Peyer's patch (tissue), 4 donors: ENCODE measurements around the gene FGF4. TPM values are rescaled to one million over a fixed set of nuclear protein-coding genes. Genes with fewer than 3 reads are reported as not detected.

Experiments used
- DNase-seq, 3 donors: peaks; one replicate each; pipeline ENCODE4 v3.0.0-alpha.2; 2017 to 2019
- H3K27ac ChIP-seq, 4 donors: fragments of 200-600 bp; sonication (generic); one replicate each; pipeline ENCODE4 v1.5.1; 2016 to 2019
- H3K27me3 ChIP-seq, 2 donors: fragments of 200-600 bp; sonication (generic); one replicate each; pipeline ENCODE4 v1.5.1; 2019
- H3K36me3 ChIP-seq, 3 donors: fragments of 200-600 bp; sonication (generic); one replicate each; pipeline ENCODE4 v1.5.1; 2016 to 2019
- H3K4me1 ChIP-seq, 4 donors: fragments of 200-600 bp; sonication (generic); one replicate each; pipeline ENCODE4 v1.5.1; 2016 to 2019
- H3K4me3 ChIP-seq, 4 donors: fragments of 200-600 bp; sonication (generic); 1 replicate in 3 of 4; 2 replicates in 1 of 4; pipeline ENCODE4 v1.5.1; 2016 to 2019; ENCODE audit warnings: mild to moderate bottlenecking in 1 of 4
- H3K9me3 ChIP-seq, 4 donors: fragments of 200-600 bp; sonication (generic); one replicate each; pipeline ENCODE4 v1.5.1; 2016 to 2019; ENCODE audit warnings: mild to moderate bottlenecking in 1 of 4
- CTCF ChIP-seq, 6 experiments: fragments of 450-650 bp in 4 of 6; fragments of 200-600 bp in 2 of 6; sonication (generic) in 1 of 6; IDR thresholded peaks; one replicate each; pipeline ENCODE4 v1.5.1; 2017 to 2019; ENCODE audit warnings: antibody characterized with exemption in 6 of 6, mild to moderate bottlenecking in 3 of 6, moderate library complexity in 1 of 6
- POLR2A ChIP-seq, 2 donors: fragments of 450-650 bp; IDR thresholded peaks; one replicate each; pipeline ENCODE4 v1.5.1; 2017; ENCODE audit warnings: antibody characterized with exemption in 2 of 2, mild to moderate bottlenecking in 2 of 2, moderate library complexity in 2 of 2
- total RNA-seq, 4 donors: library from RNA; depleted of rRNA; stranded (reverse); fragments of >200 nt; gene quantifications; one replicate each; pipeline ENCODE4 v1.1.0, GENCODE V29; 2016

The FGF4 gene
- total RNA-seq, 4 donors from 2014 or later = not detected

- TF ChIP-seq CTCF (IDR thresholded peaks at IDR 0.05) (no peak), POLR2A (IDR thresholded peaks at IDR 0.05) (no peak)
- Histone ChIP-seq H3K4me3 (no peak overlapping the region), H3K36me3 (no peaks in the 10 kb centered on the region), H3K27me3 (peaks cover 0 to 13% of the 10 kb centered on the region in 2 donors), H3K9me3 (no peaks in the 10 kb centered on the region), H3K27ac (no peak overlapping the region), H3K4me1 (peaks cover 0 to 3% (median 0%) of the 10 kb centered on the region in 4 donors)
- DNase-seq = no peak
Observed at GRCh38 chr11:69812256-69812655, 37.1 kb upstream of the FGF4 start.

- H3K9me3 ChIP-seq = no peaks in the 10 kb centered on the region
- no peak for DNase-seq
- TF ChIP-seq CTCF (IDR thresholded peaks at IDR 0.05) (no peak), POLR2A (IDR thresholded peaks at IDR 0.05) (no peak)
- peaks cover 0 to 5% of the 10 kb centered on the region in 2 donors for H3K27me3 ChIP-seq
- H3K4me1 ChIP-seq = no peaks in the 10 kb centered on the region
- H3K27ac ChIP-seq = no peak overlapping the region
- no peak overlapping the region for H3K4me3 ChIP-seq
- H3K36me3 ChIP-seq = no peaks in the 10 kb centered on the region
Observed at GRCh38 chr11:69811431-69811830, 36.3 kb upstream of the FGF4 start.

GRCh38 chr11:69810289-69811118 is 35.4 kb upstream of the FGF4 start:
- Histone ChIP-seq H3K4me3 (no peak overlapping the region), H3K36me3 (no peaks in the 10 kb centered on the region), H3K27me3 (no peaks in the 10 kb centered on the region), H3K4me1 (no peaks in the 10 kb centered on the region), H3K9me3 (no peaks in the 10 kb centered on the region), H3K27ac (no peak overlapping the region)
- no peak for DNase-seq
- TF ChIP-seq CTCF (IDR thresholded peaks at IDR 0.05) (no peak), POLR2A (IDR thresholded peaks at IDR 0.05) (no peak)

- no peak for DNase-seq
- no peak overlapping the region for H3K4me3 ChIP-seq
- no peak overlapping the region for H3K27ac ChIP-seq
- TF ChIP-seq CTCF (IDR thresholded peaks at IDR 0.05) (no peak), POLR2A (IDR thresholded peaks at IDR 0.05) (no peak)
- no peaks in the 10 kb centered on the region for H3K4me1 ChIP-seq
- H3K36me3 ChIP-seq = no peaks in the 10 kb centered on the region
- H3K9me3 ChIP-seq = no peaks in the 10 kb centered on the region
- no peaks in the 10 kb centered on the region for H3K27me3 ChIP-seq
Observed at GRCh38 chr11:69808667-69809086, 33.5 kb upstream of the FGF4 start.

- H3K4me3 ChIP-seq = no peak overlapping the region
- no peaks in the 10 kb centered on the region for H3K4me1 ChIP-seq
- no peak overlapping the region for H3K27ac ChIP-seq
- H3K36me3 ChIP-seq = no peaks in the 10 kb centered on the region
- no peak for TF ChIP-seq POLR2A (IDR thresholded peaks at IDR 0.05)
- no peak for TF ChIP-seq CTCF (IDR thresholded peaks at IDR 0.05)
- DNase-seq = no peak
- H3K9me3 ChIP-seq = no peaks in the 10 kb centered on the region
- H3K27me3 ChIP-seq = no peaks in the 10 kb centered on the region
Observed at GRCh38 chr11:69807106-69807815, 32.1 kb upstream of the FGF4 start.
